Neural progenitor cell (in vitro differentiated cells): ENCODE results near the gene NALCN. TPM values are rescaled to one million over a fixed set of nuclear protein-coding genes. Genes with fewer than 3 reads are reported as not detected.

Experiments used
- DNase-seq: peaks from one replicate; pipeline ENCODE4 v3.0.0-alpha.2; 2016; ENCODE audit warnings: low spot score
- H2AFZ ChIP-seq: fragments of 200-600 bp; sonication (generic); replicated peaks from 2 replicates; pipeline ENCODE4 v1.6.1; 2016; ENCODE audit warnings: antibody characterized with exemption
- H3F3A ChIP-seq: fragments of 200-600 bp; sonication (generic); 2 replicates; pipeline ENCODE4 v1.6.1; 2016; ENCODE audit warnings: antibody characterized with exemption, low read depth
- H3K27ac ChIP-seq: fragments of 200-600 bp; sonication (generic); 2 replicates; pipeline ENCODE4 v1.5.1; 2016; ENCODE audit warnings: mild to moderate bottlenecking
- H3K27me3 ChIP-seq: fragments of 200-600 bp; sonication (generic); 2 replicates; pipeline ENCODE4 v1.6.1; 2016; ENCODE audit warnings: mild to moderate bottlenecking, moderate library complexity
- H3K36me3 ChIP-seq: fragments of 200-600 bp; sonication (generic); 2 replicates; pipeline ENCODE4 v1.5.1; 2016
- H3K4me1 ChIP-seq: fragments of 200-600 bp; sonication (generic); 2 replicates; pipeline ENCODE4 v1.6.1; 2016; ENCODE audit warnings: mixed run types
- H3K4me2 ChIP-seq: fragments of 200-600 bp; sonication (generic); 2 replicates; pipeline ENCODE4 v1.6.1; 2016
- H3K4me3 ChIP-seq: fragments of 200-600 bp; sonication (generic); 2 replicates; pipeline ENCODE4 v1.5.1; 2016
- H3K79me2 ChIP-seq: fragments of 200-600 bp; sonication (generic); 2 replicates; pipeline ENCODE4 v1.6.1; 2016; ENCODE audit warnings: low read depth
- H3K9ac ChIP-seq: fragments of 200-600 bp; sonication (generic); 2 replicates; pipeline ENCODE4 v1.6.1; 2016
- H3K9me3 ChIP-seq: fragments of 200-600 bp; sonication (generic); 2 replicates; pipeline ENCODE4 v1.5.1; 2016; ENCODE audit warnings: low read depth
- H4K20me1 ChIP-seq: fragments of 200-600 bp; sonication (generic); 2 replicates; pipeline ENCODE4 v1.6.1; 2016; ENCODE audit warnings: low read depth
- H3K27ac Mint-ChIP-seq: 3 replicates; pipeline ENCODE4 v1.8.0; 2021; ENCODE audit warnings: mixed read lengths
- H3K27me3 Mint-ChIP-seq: 2 replicates; pipeline ENCODE4 v1.8.0; 2022; ENCODE audit warnings: low read depth, mild to moderate bottlenecking, inconsistent platforms, moderate library complexity, mixed read lengths; ENCODE audit not compliant: insufficient read depth
- H3K36me3 Mint-ChIP-seq: 3 replicates; pipeline ENCODE4 v1.8.0; 2021; ENCODE audit warnings: mixed read lengths
- H3K4me1 Mint-ChIP-seq: 3 replicates; pipeline ENCODE4 v1.8.0; 2021; ENCODE audit warnings: mixed read lengths
- H3K4me3 Mint-ChIP-seq: 3 replicates; pipeline ENCODE4 v1.8.0; 2021; ENCODE audit warnings: mild to moderate bottlenecking, moderate library complexity, mixed read lengths
- H3K9me3 Mint-ChIP-seq: 3 replicates; pipeline ENCODE4 v1.8.0; 2020; ENCODE audit warnings: mixed read lengths
- EZH2 ChIP-seq: fragments of 200-600 bp; sonication (generic); IDR thresholded peaks from 2 replicates; pipeline ENCODE4 v1.6.1; 2017; ENCODE audit warnings: antibody characterized with exemption, mild to moderate bottlenecking, moderate library complexity
- EZH2phosphoT487 ChIP-seq: fragments of 200-600 bp; sonication (generic); IDR thresholded peaks from 2 replicates; pipeline ENCODE4 v1.6.1; 2017; ENCODE audit warnings: antibody characterized with exemption
- total RNA-seq: library from RNA; depleted of rRNA; stranded (reverse); fragments of >200 nt; gene quantifications from 2 replicates; pipeline ENCODE4 v1.2.3, GENCODE V29; 2015; ENCODE audit warnings: low replicate concordance
- TF ChIP-seq, protein P1 (sequence below): fragments of 200-600 bp; sonication (generic); IDR thresholded peaks from 2 replicates; pipeline ENCODE4 v1.5.1; 2017; ENCODE audit warnings: antibody characterized with exemption, mild to moderate bottlenecking

Gene NALCN
- total RNA-seq, 1 donor from 2014 or later, result 1.1 TPM

DNA sequence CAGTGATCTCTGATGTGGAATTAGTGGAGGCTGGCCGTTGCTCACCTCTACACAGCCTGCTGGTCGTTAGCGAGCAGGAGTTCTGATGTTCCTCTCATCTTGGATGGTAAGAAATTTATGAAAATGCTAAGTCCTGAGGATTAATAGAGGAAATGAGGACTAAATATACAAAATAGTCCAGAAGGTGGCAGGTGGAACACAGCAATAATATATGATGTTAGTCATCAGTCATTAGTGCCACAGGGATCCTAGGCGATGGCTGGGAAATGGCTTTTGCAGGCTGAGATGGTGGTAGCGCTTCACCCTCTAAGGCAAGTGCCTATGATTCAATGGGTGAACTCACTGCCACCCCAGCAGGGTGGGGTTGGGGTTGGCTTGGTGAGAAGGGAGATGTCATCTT, 403.1 kb downstream of the NALCN start:
- Histone ChIP-seq H4K20me1 (no peaks in the 10 kb centered on the region), H2AFZ (no peak overlapping the region), H3F3A (no peaks in the 10 kb centered on the region), H3K4me3 (no peak overlapping the region), H3K4me2 (no peak overlapping the region), H3K9me3 (no peaks in the 10 kb centered on the region), H3K27me3 (no peaks in the 10 kb centered on the region), H3K27ac (no peak overlapping the region), H3K9ac (no peak overlapping the region), H3K4me1 (no peaks in the 10 kb centered on the region), H3K36me3 (no peaks in the 10 kb centered on the region), H3K79me2 (no peaks in the 10 kb centered on the region)
- no peak overlapping the region for H3K4me3 Mint-ChIP-seq
- no peaks in the 10 kb centered on the region for H3K36me3 Mint-ChIP-seq
- no peak overlapping the region for H3K27ac Mint-ChIP-seq
- DNase-seq, result no peak
- peaks cover 3% of the 10 kb centered on the region for H3K27me3 Mint-ChIP-seq
- peaks cover 20% of the 10 kb centered on the region for H3K4me1 Mint-ChIP-seq
- H3K9me3 Mint-ChIP-seq, result no peaks in the 10 kb centered on the region
- TF ChIP-seq EZH2 (no peak), EZH2phosphoT487 (no peak)
- TF ChIP-seq, protein P1, sequence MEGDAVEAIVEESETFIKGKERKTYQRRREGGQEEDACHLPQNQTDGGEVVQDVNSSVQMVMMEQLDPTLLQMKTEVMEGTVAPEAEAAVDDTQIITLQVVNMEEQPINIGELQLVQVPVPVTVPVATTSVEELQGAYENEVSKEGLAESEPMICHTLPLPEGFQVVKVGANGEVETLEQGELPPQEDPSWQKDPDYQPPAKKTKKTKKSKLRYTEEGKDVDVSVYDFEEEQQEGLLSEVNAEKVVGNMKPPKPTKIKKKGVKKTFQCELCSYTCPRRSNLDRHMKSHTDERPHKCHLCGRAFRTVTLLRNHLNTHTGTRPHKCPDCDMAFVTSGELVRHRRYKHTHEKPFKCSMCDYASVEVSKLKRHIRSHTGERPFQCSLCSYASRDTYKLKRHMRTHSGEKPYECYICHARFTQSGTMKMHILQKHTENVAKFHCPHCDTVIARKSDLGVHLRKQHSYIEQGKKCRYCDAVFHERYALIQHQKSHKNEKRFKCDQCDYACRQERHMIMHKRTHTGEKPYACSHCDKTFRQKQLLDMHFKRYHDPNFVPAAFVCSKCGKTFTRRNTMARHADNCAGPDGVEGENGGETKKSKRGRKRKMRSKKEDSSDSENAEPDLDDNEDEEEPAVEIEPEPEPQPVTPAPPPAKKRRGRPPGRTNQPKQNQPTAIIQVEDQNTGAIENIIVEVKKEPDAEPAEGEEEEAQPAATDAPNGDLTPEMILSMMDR, result no peak

DNA sequence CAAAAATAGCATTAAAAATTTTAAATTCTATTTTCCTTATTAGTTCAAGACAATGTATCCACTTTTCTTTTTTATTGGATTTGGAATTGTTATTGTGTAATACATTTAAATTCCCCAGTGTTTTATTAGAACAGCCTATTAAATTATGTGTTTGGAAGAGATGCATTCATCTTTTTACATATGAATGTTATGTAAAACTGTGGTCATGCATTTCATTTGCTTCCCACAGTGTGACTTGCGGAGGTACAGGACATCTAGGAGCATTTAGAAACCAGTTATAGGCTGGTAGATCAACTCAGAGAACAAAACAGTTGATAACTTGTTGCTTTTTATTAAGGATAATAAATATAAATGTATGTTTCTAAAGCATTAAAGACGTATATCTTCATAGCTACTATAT, 406.2 kb downstream of the NALCN start:
- Histone ChIP-seq H3K27ac (no peak overlapping the region), H3K36me3 (no peaks in the 10 kb centered on the region), H2AFZ (no peak overlapping the region), H4K20me1 (no peaks in the 10 kb centered on the region), H3K9me3 (no peaks in the 10 kb centered on the region), H3K9ac (no peak overlapping the region), H3K79me2 (no peaks in the 10 kb centered on the region), H3K27me3 (no peaks in the 10 kb centered on the region), H3K4me1 (no peaks in the 10 kb centered on the region), H3K4me3 (no peak overlapping the region), H3K4me2 (no peak overlapping the region), H3F3A (no peaks in the 10 kb centered on the region)
- DNase-seq, result no peak
- H3K27ac Mint-ChIP-seq, result no peak overlapping the region
- no peaks in the 10 kb centered on the region for H3K36me3 Mint-ChIP-seq
- no peaks in the 10 kb centered on the region for H3K4me1 Mint-ChIP-seq
- H3K27me3 Mint-ChIP-seq, result no peaks in the 10 kb centered on the region
- H3K4me3 Mint-ChIP-seq, result no peak overlapping the region
- TF ChIP-seq EZH2phosphoT487 (no peak), EZH2 (no peak)
- TF ChIP-seq, protein P1, result no peak
- no peaks in the 10 kb centered on the region for H3K9me3 Mint-ChIP-seq

DNA sequence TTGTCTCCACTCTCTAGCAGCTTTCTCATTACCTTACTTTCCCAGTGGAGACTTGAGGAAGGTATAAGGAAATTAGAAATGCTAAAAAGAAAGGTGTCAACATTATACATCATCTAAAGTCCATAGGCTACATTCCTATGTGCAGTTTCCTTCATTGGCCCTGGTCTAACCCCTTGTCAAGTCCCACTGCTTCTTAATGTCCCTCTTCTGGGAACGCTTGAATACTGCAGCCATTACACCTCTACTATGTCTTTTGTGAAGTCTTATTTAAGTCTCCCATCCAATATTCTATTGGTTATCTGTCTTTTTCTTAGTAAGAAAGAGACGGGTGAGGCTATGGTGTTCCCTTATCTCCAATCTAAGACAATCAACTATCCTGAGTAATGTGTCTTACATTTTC, 409.1 kb downstream of the NALCN start:
- Histone ChIP-seq H2AFZ (no peak overlapping the region), H3K4me2 (no peak overlapping the region), H4K20me1 (no peaks in the 10 kb centered on the region), H3K27me3 (no peaks in the 10 kb centered on the region), H3K9ac (no peak overlapping the region), H3K4me3 (no peak overlapping the region), H3F3A (no peaks in the 10 kb centered on the region), H3K79me2 (no peaks in the 10 kb centered on the region), H3K9me3 (no peaks in the 10 kb centered on the region), H3K36me3 (no peaks in the 10 kb centered on the region), H3K27ac (no peak overlapping the region), H3K4me1 (no peaks in the 10 kb centered on the region)
- Mint-ChIP-seq H3K27ac (no peak overlapping the region), H3K4me3 (no peak overlapping the region), H3K4me1 (peaks cover 5% of the 10 kb centered on the region), H3K27me3 (peaks cover 2% of the 10 kb centered on the region), H3K9me3 (no peaks in the 10 kb centered on the region), H3K36me3 (no peaks in the 10 kb centered on the region)
- TF ChIP-seq EZH2 (no peak), EZH2phosphoT487 (no peak)
- TF ChIP-seq, protein P1, result no peak
- no peak for DNase-seq

Other genes with a start within 250 kb of the NALCN start
- gene ITGBL1, start 36.2 kb upstream of the NALCN start, total RNA-seq, result not detected in 2 replicates